OCI-LY3 (cell line): ENCODE results near the gene PRKCD.

Source experiments
- H2AFZ ChIP-seq: fragments of 200-600, 300-600 bp; shearing (Covaris generic); 2 replicates; pipeline ENCODE4 v1.6.0; 2014; ENCODE audit warnings: antibody characterized with exemption, low read depth, low read length
- H3K27ac ChIP-seq: fragments of 200-600, 300-600 bp; sonication (generic); 2 replicates; pipeline ENCODE4 v1.5.1; 2014; ENCODE audit warnings: mild to moderate bottlenecking, low read length, moderate library complexity, mixed read lengths
- H3K27me3 ChIP-seq: fragments of 200-600, 300-600 bp; sonication (generic); 2 replicates; pipeline ENCODE4 v1.6.1; 2014; ENCODE audit warnings: low read depth, low read length, mixed read lengths
- H3K36me3 ChIP-seq: fragments of 200-600, 300-600 bp; sonication (generic); replicated peaks from 2 replicates; pipeline ENCODE3; 2014; ENCODE audit warnings: low read depth, low read length, mixed read lengths
- H3K4me1 ChIP-seq: fragments of 300-600, 200-600 bp; sonication (generic); 2 replicates; pipeline ENCODE4 v1.6.1; 2014; ENCODE audit warnings: low read length, mixed read lengths
- H3K4me2 ChIP-seq: fragments of 200-600, 300-600 bp; sonication (generic); 2 replicates; pipeline ENCODE4 v1.6.1; 2014; ENCODE audit warnings: low read length, mixed read lengths
- H3K4me3 ChIP-seq: fragments of 300-600, 200-600 bp; sonication (generic); 2 replicates; pipeline ENCODE4 v1.5.1; 2014; ENCODE audit warnings: antibody characterized with exemption, mild to moderate bottlenecking, low read length, moderate library complexity
- H3K79me2 ChIP-seq: fragments of 300-600, 200-600 bp; shearing (Covaris generic); 2 replicates; pipeline ENCODE4 v1.6.1; 2014; ENCODE audit warnings: mild to moderate bottlenecking, low read length, mixed read lengths
- H3K9ac ChIP-seq: fragments of 300-600, 200-600 bp; shearing (Covaris generic); 2 replicates; pipeline ENCODE4 v1.6.0; 2014; ENCODE audit warnings: mild to moderate bottlenecking, low read length, moderate library complexity
- H3K9me3 ChIP-seq: fragments of 200-600, 300-600 bp; shearing (Covaris generic); 2 replicates; pipeline ENCODE4 v1.6.1; 2014; ENCODE audit warnings: low read length, mixed read lengths; ENCODE audit not compliant: insufficient read depth
- H4K20me1 ChIP-seq: fragments of 200-600, 300-600 bp; sonication (generic); 2 replicates; pipeline ENCODE4 v1.6.1; 2016; ENCODE audit warnings: low read length, mixed read lengths; ENCODE audit not compliant: insufficient read depth
- CTCF ChIP-seq: fragments of 200-600, 300-600 bp; sonication (generic); IDR thresholded peaks from 2 replicates; pipeline ENCODE4 v1.5.1; 2014; ENCODE audit warnings: antibody characterized with exemption, low read length, low read depth
- EZH2phosphoT487 ChIP-seq: fragments of 200-600 bp; shearing (Covaris generic); IDR thresholded peaks from 2 replicates; pipeline ENCODE4 v1.6.1; 2018; ENCODE audit warnings: antibody characterized with exemption, mixed run types, low read depth

PRKCD gene

DNA sequence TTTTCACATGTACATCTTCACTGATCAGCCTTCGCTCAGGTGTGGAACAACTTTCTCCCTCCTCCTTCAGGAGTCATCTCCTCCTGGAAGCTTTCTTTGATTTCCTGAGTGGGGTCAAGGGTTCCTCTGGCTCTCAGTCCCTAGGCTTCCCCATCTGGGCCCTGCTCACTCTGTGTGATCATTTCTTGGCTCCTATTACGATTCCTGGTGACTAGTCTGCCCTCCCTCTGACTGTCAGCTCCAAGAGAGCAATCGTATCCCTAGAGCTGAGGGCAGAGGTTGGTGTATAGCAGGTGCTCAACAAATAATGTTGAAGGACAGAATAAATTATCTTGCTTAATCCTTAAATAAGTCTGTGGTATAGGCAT lies 15.3 kb upstream of the PRKCD start:
- Histone ChIP-seq H3K27me3 (no peaks in the 10 kb centered on the region), H3K9ac (no peak overlapping the region), H3K4me3 (no peak overlapping the region), H3K9me3 (no peaks in the 10 kb centered on the region), H3K4me2 (no peak overlapping the region), H4K20me1 (no peaks in the 10 kb centered on the region), H3K27ac (no peak overlapping the region), H3K4me1 (peaks cover 17% of the 10 kb centered on the region), H3K36me3 (no peaks in the 10 kb centered on the region), H3K79me2 (no peaks in the 10 kb centered on the region), H2AFZ (no peak overlapping the region)
- TF ChIP-seq EZH2phosphoT487 = no peak
- TF ChIP-seq CTCF = no peak

DNA sequence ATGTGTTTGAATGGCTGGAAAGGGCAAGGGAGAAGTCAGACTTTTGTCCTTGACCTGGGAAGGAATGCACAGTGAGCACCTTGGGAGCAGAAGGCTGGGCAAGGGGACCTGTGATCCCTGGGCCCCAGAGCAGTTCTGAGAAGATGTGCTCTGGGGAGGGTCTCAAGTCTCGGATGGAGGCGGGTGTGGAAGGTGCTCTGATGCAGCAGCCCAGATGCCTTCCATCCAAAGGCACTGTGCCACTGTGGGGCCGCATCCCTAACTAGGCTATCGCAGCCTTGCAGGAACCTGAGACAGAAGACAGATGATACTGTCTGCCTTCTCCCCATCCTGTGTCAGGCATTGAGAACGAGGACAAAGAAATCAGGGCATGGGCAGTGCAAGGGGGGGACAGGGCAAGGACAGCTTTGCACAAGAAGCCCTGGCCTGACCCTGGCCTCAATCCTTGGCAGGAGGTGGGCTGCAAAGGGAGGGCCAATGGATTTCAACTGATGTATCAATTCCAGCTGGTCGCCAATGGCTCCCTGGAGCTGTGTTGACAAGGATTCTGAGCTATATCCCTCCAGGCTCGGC lies 14.6 kb upstream of the PRKCD start:
- Histone ChIP-seq H3K79me2 (no peaks in the 10 kb centered on the region), H2AFZ (no peak overlapping the region), H3K36me3 (no peaks in the 10 kb centered on the region), H3K27ac (no peak overlapping the region), H3K27me3 (no peaks in the 10 kb centered on the region), H3K4me2 (no peak overlapping the region), H3K4me3 (no peak overlapping the region), H4K20me1 (no peaks in the 10 kb centered on the region), H3K9ac (no peak overlapping the region), H3K4me1 (peaks cover 11% of the 10 kb centered on the region), H3K9me3 (no peaks in the 10 kb centered on the region)
- no peak for TF ChIP-seq EZH2phosphoT487
- TF ChIP-seq CTCF = no peak

GRCh38 chr3:53147151-53147902 lies 13.7 kb upstream of the PRKCD start:
- no peak overlapping the region for H3K27ac ChIP-seq
- no peaks in the 10 kb centered on the region for H3K36me3 ChIP-seq
- H3K9ac ChIP-seq = no peak overlapping the region
- no peaks in the 10 kb centered on the region for H3K9me3 ChIP-seq
- no peaks in the 10 kb centered on the region for H3K79me2 ChIP-seq
- TF ChIP-seq CTCF (no peak), EZH2phosphoT487 (no peak)
- H3K4me3 ChIP-seq = no peak overlapping the region
- no peak overlapping the region; the same call in 1 of the 2 replicates for H2AFZ ChIP-seq
- peaks cover 11% of the 10 kb centered on the region for H3K4me1 ChIP-seq
- H3K4me2 ChIP-seq = no peak overlapping the region
- no peaks in the 10 kb centered on the region for H3K27me3 ChIP-seq
- H4K20me1 ChIP-seq = no peaks in the 10 kb centered on the region

GRCh38 chr3:53147903-53148400 lies 13.1 kb upstream of the PRKCD start:
- H4K20me1 ChIP-seq = no peaks in the 10 kb centered on the region
- H3K9ac ChIP-seq = no peak overlapping the region
- H3K4me2 ChIP-seq = no peak overlapping the region
- H3K4me1 ChIP-seq = peaks cover 8% of the 10 kb centered on the region
- no peak overlapping the region for H2AFZ ChIP-seq
- no peaks in the 10 kb centered on the region for H3K27me3 ChIP-seq
- H3K36me3 ChIP-seq = no peaks in the 10 kb centered on the region
- no peaks in the 10 kb centered on the region for H3K9me3 ChIP-seq
- no peak overlapping the region for H3K4me3 ChIP-seq
- no peak overlapping the region for H3K27ac ChIP-seq
- no peaks in the 10 kb centered on the region for H3K79me2 ChIP-seq
- TF ChIP-seq CTCF (no peak), EZH2phosphoT487 (no peak)
